ENCODE measurements around the gene CDH5.

CDH5 gene

DNA sequence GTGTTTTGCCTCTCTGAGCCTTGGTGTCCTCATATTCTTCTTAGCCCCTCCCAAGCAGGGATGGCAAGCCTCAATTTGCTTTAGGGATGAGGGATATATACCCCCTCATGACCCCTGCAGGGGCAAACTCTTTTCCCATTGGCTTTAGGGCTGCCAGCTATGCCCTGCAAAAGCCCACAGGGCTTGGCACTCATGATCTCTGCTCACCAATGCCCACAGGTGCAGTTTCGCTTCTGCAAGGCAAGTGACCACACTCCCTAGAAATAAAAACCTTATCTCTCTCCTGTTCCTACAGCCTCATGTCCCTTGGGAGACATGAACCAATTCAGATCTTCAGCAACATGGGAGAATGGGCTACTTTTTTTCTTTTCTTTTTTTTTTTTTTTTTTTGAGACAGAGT, 69.4 kb downstream of the CDH5 start:
- WGBS = 95% methylated on average over 1 of the region's 1 CpG
- H3K9ac ChIP-seq (ENCODE audit: low read depth, low read length) = no peak overlapping the region
- H3K27ac ChIP-seq (ENCODE audit: low read depth, low read length) = no peak overlapping the region
- no peaks in the 10 kb centered on the region for H3K36me3 ChIP-seq (ENCODE audit: insufficient read depth, low read length)
- peaks cover 4% of the 10 kb centered on the region; the same call in 1 of the 2 replicates for H3K27me3 ChIP-seq (ENCODE audit: insufficient read depth, low read length)
- H3K9me3 ChIP-seq (ENCODE audit: insufficient read depth, low read depth, low read length) = no peaks in the 10 kb centered on the region
- H3K4me3 ChIP-seq (ENCODE audit: low read length) = no peak overlapping the region
- H3K4me1 ChIP-seq (ENCODE audit: insufficient read depth, low read length) = no peaks in the 10 kb centered on the region

DNA sequence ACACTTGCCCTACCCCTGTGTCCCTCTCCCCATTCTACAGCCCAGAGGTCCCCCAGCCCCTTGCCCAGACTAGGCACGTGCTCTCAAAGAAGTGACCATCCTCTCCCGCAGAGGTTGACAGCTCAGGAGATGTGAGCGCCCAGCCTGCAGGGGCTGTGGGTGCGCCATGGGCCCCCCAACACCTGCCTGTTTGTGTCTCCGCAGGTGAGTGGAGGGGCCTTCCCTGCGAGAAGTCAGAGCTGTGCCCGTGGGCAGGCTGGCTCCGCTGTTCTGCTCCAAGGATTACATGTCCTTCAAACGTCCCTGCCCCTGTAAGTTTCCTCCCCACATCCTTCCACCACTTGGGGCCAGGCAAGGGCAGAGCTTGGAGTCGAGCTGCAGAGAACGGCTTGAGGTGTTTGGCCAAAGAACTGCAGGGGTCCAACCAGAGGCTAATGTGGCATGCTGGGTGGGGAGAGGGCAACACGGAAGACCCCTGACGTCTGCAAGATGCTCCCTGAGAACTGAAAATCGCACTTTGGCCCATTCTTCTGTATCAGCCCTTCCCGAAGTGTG, 71.0 kb downstream of the CDH5 start:
- no peaks in the 10 kb centered on the region for H3K4me1 ChIP-seq (ENCODE audit: insufficient read depth, low read length)
- no peak overlapping the region for H3K27ac ChIP-seq (ENCODE audit: low read depth, low read length)
- H3K9ac ChIP-seq (ENCODE audit: low read depth, low read length) = no peak overlapping the region
- H3K9me3 ChIP-seq (ENCODE audit: insufficient read depth, low read depth, low read length) = no peaks in the 10 kb centered on the region
- H3K36me3 ChIP-seq (ENCODE audit: insufficient read depth, low read length) = no peaks in the 10 kb centered on the region
- H3K4me3 ChIP-seq (ENCODE audit: low read length) = no peak overlapping the region
- no peaks in the 10 kb centered on the region for H3K27me3 ChIP-seq (ENCODE audit: insufficient read depth, low read length)
- 80% methylated on average over 14 of the region's 15 CpGs for WGBS

GRCh38 chr16:66438536-66438935, 72.0 kb downstream of the CDH5 start:
- H3K27me3 ChIP-seq (ENCODE audit: insufficient read depth, low read length) = no peaks in the 10 kb centered on the region
- H3K4me1 ChIP-seq (ENCODE audit: insufficient read depth, low read length) = no peaks in the 10 kb centered on the region
- no peak overlapping the region for H3K27ac ChIP-seq (ENCODE audit: low read depth, low read length)
- no peak overlapping the region for H3K9ac ChIP-seq (ENCODE audit: low read depth, low read length)
- 93% methylated on average over 8 of the region's 8 CpGs for WGBS
- no peak overlapping the region for H3K4me3 ChIP-seq (ENCODE audit: low read length)
- no peaks in the 10 kb centered on the region for H3K36me3 ChIP-seq (ENCODE audit: insufficient read depth, low read length)
- no peaks in the 10 kb centered on the region for H3K9me3 ChIP-seq (ENCODE audit: insufficient read depth, low read depth, low read length)

- Histone ChIP-seq H3K27ac (ENCODE audit: low read depth, low read length) (no peak overlapping the region), H3K36me3 (ENCODE audit: insufficient read depth, low read length) (no peaks in the 10 kb centered on the region), H3K4me3 (ENCODE audit: low read length) (no peak overlapping the region), H3K27me3 (ENCODE audit: insufficient read depth, low read length) (no peaks in the 10 kb centered on the region), H3K9me3 (ENCODE audit: insufficient read depth, low read depth, low read length) (no peaks in the 10 kb centered on the region), H3K4me1 (ENCODE audit: insufficient read depth, low read length) (no peaks in the 10 kb centered on the region), H3K9ac (ENCODE audit: low read depth, low read length) (no peak overlapping the region)
- WGBS = 86% methylated on average over 5 of the region's 5 CpGs
Observed at GRCh38 chr16:66439051-66439730, 72.7 kb downstream of the CDH5 start.

DNA sequence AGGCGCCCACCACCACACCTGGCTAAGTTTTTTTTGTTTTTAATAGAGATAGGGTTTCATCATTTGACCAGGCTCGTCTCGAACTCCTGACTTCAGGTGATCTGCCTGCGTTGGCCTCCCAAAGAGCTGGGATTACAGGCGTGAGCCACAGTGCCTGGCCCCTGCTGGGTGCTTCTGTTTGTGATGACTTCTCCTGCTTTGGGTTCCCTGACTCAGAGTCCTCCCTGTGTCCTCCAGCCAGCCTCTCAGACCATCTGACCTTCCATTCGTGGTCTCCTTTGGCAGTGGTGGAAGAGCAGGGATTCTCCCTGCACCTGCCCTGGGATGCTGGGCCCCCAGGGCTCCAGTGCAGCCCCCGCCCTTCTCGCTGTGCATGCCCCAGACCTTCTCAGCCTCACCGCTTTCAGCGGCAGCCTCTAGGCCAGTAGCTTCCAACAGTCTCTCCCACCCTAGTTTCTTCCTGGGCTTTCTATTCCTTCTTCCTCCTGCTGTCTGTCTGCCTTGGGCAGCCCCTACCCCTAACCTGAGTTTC, 73.8 kb downstream of the CDH5 start:
- Histone ChIP-seq H3K27me3 (ENCODE audit: insufficient read depth, low read length) (no peaks in the 10 kb centered on the region), H3K36me3 (ENCODE audit: insufficient read depth, low read length) (no peaks in the 10 kb centered on the region), H3K4me1 (ENCODE audit: insufficient read depth, low read length) (no peaks in the 10 kb centered on the region), H3K4me3 (ENCODE audit: low read length) (no peak overlapping the region), H3K9me3 (ENCODE audit: insufficient read depth, low read depth, low read length) (no peaks in the 10 kb centered on the region), H3K27ac (ENCODE audit: low read depth, low read length) (no peak overlapping the region), H3K9ac (ENCODE audit: low read depth, low read length) (no peak overlapping the region)
- WGBS = 94% methylated on average over 10 of the region's 10 CpGs

DNA sequence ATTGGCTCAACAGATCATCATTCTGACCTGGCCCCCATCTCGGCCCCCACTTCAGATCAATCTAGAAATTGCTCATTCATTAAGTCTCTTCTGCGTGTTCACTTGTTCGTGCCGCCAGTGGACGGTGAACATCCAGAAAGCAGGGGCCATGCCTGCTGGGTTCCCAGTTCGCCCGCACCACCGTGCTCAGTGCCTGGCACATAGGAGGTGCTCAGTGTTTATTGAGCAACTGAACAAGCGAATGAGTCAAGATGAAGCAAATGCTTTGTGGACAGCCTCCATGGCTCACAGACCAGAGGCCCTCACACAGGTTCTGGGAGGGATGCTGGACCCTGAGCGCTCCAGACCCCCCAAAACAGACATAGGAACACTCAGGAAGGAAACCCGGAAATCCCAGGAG, 74.5 kb downstream of the CDH5 start:
- Histone ChIP-seq H3K9ac (ENCODE audit: low read depth, low read length) (no peak overlapping the region), H3K36me3 (ENCODE audit: insufficient read depth, low read length) (no peaks in the 10 kb centered on the region), H3K4me3 (ENCODE audit: low read length) (no peak overlapping the region), H3K4me1 (ENCODE audit: insufficient read depth, low read length) (no peaks in the 10 kb centered on the region), H3K9me3 (ENCODE audit: insufficient read depth, low read depth, low read length) (no peaks in the 10 kb centered on the region), H3K27ac (ENCODE audit: low read depth, low read length) (no peak overlapping the region), H3K27me3 (ENCODE audit: insufficient read depth, low read length) (no peaks in the 10 kb centered on the region)
- 92% methylated on average over 11 of the region's 11 CpGs for WGBS

- H3K27me3 ChIP-seq (ENCODE audit: insufficient read depth, low read length) = no peaks in the 10 kb centered on the region
- H3K9me3 ChIP-seq (ENCODE audit: insufficient read depth, low read depth, low read length) = no peaks in the 10 kb centered on the region
- H3K27ac ChIP-seq (ENCODE audit: low read depth, low read length) = no peak overlapping the region
- no peaks in the 10 kb centered on the region for H3K4me1 ChIP-seq (ENCODE audit: insufficient read depth, low read length)
- 86% methylated on average over 7 of the region's 7 CpGs for WGBS
- no peak overlapping the region for H3K9ac ChIP-seq (ENCODE audit: low read depth, low read length)
- H3K4me3 ChIP-seq (ENCODE audit: low read length) = no peak overlapping the region
- no peaks in the 10 kb centered on the region for H3K36me3 ChIP-seq (ENCODE audit: insufficient read depth, low read length)
Observed at GRCh38 chr16:66441586-66442375, 75.3 kb downstream of the CDH5 start.

DNA sequence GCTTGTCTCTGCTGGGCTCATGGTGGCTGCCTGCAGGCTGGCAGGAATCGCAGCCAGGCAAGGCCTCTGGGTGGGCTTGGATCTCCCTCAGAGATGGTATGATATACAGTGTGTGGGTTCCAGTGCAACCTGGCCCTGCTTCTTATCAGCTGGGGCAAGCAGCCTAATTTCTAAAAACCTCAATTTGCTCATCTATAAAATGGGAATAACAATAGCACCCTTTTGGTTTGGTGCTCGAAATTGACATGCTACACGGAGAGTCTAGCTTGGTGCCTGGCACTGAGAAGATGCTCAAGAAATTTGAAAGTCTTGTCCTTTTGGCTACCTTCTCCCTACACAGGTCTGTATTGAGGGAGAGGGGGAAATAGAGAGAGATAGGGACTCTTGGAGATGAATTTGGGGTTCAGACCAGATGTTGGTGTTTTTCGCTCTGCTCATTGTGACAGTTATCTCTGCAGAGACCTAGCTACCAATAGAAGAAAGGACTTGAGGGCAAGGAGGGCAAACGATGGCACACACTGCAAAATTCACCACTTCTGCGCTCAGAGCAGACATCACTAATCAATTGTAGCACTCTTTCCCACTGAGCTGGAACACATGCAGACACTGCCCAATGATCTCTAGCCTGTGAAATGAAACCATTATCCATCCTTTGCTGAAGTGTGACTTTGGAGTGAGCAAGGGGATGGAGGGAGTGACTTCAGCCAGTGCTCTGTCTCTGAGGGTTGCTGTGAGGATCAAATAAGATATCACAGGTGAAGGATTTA, 76.2 kb downstream of the CDH5 start:
- WGBS = 91% methylated on average over 6 of the region's 6 CpGs
- no peak overlapping the region for H3K4me3 ChIP-seq (ENCODE audit: low read length)
- no peak overlapping the region for H3K27ac ChIP-seq (ENCODE audit: low read depth, low read length)
- H3K9me3 ChIP-seq (ENCODE audit: insufficient read depth, low read depth, low read length) = no peaks in the 10 kb centered on the region
- no peaks in the 10 kb centered on the region for H3K36me3 ChIP-seq (ENCODE audit: insufficient read depth, low read length)
- no peaks in the 10 kb centered on the region for H3K27me3 ChIP-seq (ENCODE audit: insufficient read depth, low read length)
- no peak overlapping the region for H3K9ac ChIP-seq (ENCODE audit: low read depth, low read length)
- no peaks in the 10 kb centered on the region for H3K4me1 ChIP-seq (ENCODE audit: insufficient read depth, low read length)

GRCh38 chr16:66443269-66443652, 76.8 kb downstream of the CDH5 start:
- WGBS = 89% methylated on average over 3 of the region's 3 CpGs
- H3K36me3 ChIP-seq (ENCODE audit: insufficient read depth, low read length) = no peaks in the 10 kb centered on the region

DNA sequence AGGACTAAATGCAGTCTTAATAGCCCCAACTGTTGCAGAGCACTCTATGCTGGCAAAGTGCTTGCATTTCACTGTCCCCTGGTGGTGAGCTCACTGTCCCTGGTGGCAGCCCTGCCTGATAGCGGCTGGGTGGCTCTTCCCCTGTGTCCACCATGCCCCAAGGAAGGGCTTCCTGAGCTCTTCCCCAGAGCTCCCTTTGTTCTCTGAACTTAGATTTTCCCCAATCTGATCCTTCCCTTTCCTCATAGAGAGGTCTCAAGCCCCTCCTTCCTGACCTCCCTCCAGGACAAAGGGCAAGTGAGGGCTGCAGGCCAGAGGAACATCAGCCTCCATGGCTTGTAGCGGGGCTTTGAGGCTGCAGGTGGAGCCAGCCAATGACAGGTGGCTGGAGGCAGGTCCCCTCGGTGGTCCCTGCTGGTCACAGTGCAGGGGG, 77.6 kb downstream of the CDH5 start:
- Histone ChIP-seq H3K27me3 (ENCODE audit: insufficient read depth, low read length) (no peaks in the 10 kb centered on the region), H3K4me3 (ENCODE audit: low read length) (no peak overlapping the region), H3K9ac (ENCODE audit: low read depth, low read length) (no peak overlapping the region), H3K4me1 (ENCODE audit: insufficient read depth, low read length) (no peaks in the 10 kb centered on the region), H3K36me3 (ENCODE audit: insufficient read depth, low read length) (no peaks in the 10 kb centered on the region), H3K9me3 (ENCODE audit: insufficient read depth, low read depth, low read length) (no peaks in the 10 kb centered on the region), H3K27ac (ENCODE audit: low read depth, low read length) (no peak overlapping the region)
- 79% methylated on average over 3 of the region's 3 CpGs for WGBS

More at GRCh38 chr16:66443269-66443652, 76.8 kb downstream of the CDH5 start:
- Histone ChIP-seq H3K9me3 (ENCODE audit: insufficient read depth, low read depth, low read length) (no peaks in the 10 kb centered on the region), H3K4me1 (ENCODE audit: insufficient read depth, low read length) (no peaks in the 10 kb centered on the region), H3K27me3 (ENCODE audit: insufficient read depth, low read length) (no peaks in the 10 kb centered on the region), H3K9ac (ENCODE audit: low read depth, low read length) (no peak overlapping the region), H3K4me3 (ENCODE audit: low read length) (no peak overlapping the region), H3K27ac (ENCODE audit: low read depth, low read length) (no peak overlapping the region)

GRCh38 chr16:66446737-66447136, 80.2 kb downstream of the CDH5 start:
- no peaks in the 10 kb centered on the region for H3K36me3 ChIP-seq (ENCODE audit: insufficient read depth, low read length)
- H3K9me3 ChIP-seq (ENCODE audit: insufficient read depth, low read depth, low read length) = no peaks in the 10 kb centered on the region
- no peak overlapping the region for H3K9ac ChIP-seq (ENCODE audit: low read depth, low read length)
- no peak overlapping the region for H3K4me3 ChIP-seq (ENCODE audit: low read length)
- H3K27ac ChIP-seq (ENCODE audit: low read depth, low read length) = no peak overlapping the region
- H3K27me3 ChIP-seq (ENCODE audit: insufficient read depth, low read length) = no peaks in the 10 kb centered on the region
- 81% methylated on average over 1 of the region's 1 CpG for WGBS
- no peaks in the 10 kb centered on the region for H3K4me1 ChIP-seq (ENCODE audit: insufficient read depth, low read length)
